ENCODE data around the gene ZNF267.

ZNF267 gene

DNA sequence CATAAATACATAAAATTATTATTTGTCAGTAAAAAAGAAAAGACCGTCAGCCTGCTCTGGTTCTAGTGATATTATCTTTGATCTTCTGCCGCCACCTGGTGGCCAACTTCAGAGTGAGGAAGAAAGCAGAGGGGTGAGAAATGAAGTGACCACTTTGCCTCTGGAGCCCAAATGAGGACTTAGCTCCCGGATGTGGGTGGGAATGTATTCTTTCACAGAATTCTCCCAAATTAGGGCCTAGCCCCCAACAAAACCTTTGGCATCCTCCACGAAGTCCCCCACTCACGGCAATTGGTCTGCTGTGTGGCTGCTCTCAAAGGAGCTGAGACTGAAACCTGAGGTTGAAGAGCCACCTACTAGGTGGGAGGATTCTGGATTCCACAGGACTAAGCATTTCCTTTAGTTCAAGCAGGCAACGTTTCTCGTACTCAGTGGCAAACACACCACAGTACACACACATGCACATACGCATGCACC lies 4.9 kb upstream of the ZNF267 start:
- Histone ChIP-seq H3K9ac (ENCODE audit: low read depth in 1 of 2, low read length in 2 of 2) (no peak overlapping the region), H3K4me1 (ENCODE audit: control insufficient read depth in 1 of 2, insufficient read depth in 2 of 2, low read length in 2 of 2) (peaks cover 9 to 10% of the 10 kb centered on the region in 2 donors), H3K9me3 (ENCODE audit: control insufficient read depth in 1 of 2, low read length in 2 of 2) (no peaks in the 10 kb centered on the region), H3K36me3 (ENCODE audit: control insufficient read depth in 1 of 2, insufficient read depth in 2 of 2, low read length in 2 of 2) (no peaks in the 10 kb centered on the region), H3K4me3 (ENCODE audit: low read depth in 1 of 2, low read length in 2 of 2) (peak overlapping the region in 1 of 2 donors; percentile 11), H3K27ac (ENCODE audit: low read depth, low read length) (no peak overlapping the region), H3K27me3 (ENCODE audit: control insufficient read depth in 1 of 2, insufficient read depth in 2 of 2, low read length in 2 of 2) (no peaks in the 10 kb centered on the region)

DNA sequence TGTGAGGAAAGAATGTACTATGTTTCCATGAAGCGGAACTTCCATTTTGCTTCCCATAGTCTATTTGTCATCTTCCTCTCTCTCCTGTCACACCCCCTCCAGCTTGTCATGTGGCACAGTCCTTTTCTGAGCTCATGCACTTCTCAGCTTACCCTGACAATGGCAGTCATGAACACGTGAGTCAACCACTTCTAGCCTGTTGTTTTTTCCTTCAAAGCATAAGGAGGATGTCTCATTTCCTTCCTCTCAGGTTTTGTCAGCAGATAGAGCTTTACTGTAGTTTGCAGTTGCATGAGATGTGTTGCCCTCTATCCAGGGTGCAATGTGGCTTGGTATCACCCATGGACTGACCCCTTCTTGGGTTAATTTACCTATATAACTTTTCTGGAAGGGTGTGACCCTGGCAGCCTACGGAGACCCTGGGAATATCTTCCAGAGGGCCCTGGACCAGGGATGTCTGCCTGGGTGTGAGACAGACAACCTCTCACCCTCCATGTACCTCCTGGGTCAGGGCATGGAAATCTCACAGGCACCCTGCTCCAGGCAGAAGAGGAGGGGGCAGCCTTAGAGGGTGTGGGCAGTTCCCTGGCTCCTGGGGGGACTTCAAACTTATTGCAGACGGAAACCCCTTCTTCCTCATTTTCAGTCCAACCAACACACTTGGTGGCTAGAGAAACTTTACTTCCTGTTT lies 4.0 kb upstream of the ZNF267 start:
- Histone ChIP-seq H3K9me3 (ENCODE audit: control insufficient read depth in 1 of 2, low read length in 2 of 2) (no peaks in the 10 kb centered on the region), H3K9ac (ENCODE audit: low read depth in 1 of 2, low read length in 2 of 2) (no peak overlapping the region), H3K36me3 (ENCODE audit: control insufficient read depth in 1 of 2, insufficient read depth in 2 of 2, low read length in 2 of 2) (no peaks in the 10 kb centered on the region), H3K27ac (ENCODE audit: low read depth, low read length) (peak overlapping the region; percentile 48), H3K27me3 (ENCODE audit: control insufficient read depth in 1 of 2, insufficient read depth in 2 of 2, low read length in 2 of 2) (no peaks in the 10 kb centered on the region), H3K4me1 (ENCODE audit: control insufficient read depth in 1 of 2, insufficient read depth in 2 of 2, low read length in 2 of 2) (peaks cover 9 to 11% of the 10 kb centered on the region in 2 donors), H3K4me3 (ENCODE audit: low read depth in 1 of 2, low read length in 2 of 2) (no peak overlapping the region)

DNA sequence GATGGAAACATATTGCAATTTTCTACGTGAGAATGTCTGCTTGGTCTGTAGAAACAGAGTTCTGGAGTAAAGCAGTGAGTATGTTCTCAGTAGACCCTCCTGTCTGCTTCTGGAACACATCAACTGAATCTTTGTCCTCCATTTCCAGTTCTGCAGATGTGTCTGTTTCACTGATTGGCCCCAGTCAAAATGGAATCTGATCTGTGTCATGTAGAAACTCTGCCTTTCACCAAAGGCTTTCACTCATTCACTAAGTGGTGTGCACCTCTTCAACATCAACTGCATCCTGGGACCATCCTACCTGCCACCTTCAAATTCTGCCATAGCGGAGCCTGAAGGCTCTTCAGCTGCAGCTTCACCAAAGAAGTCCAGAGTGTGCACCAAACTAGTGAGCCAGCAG lies 2.8 kb upstream of the ZNF267 start:
- no peaks in the 10 kb centered on the region for H3K27me3 ChIP-seq (ENCODE audit: control insufficient read depth in 1 of 2, insufficient read depth in 2 of 2, low read length in 2 of 2)
- peaks cover 18 to 23% of the 10 kb centered on the region in 2 donors for H3K4me1 ChIP-seq (ENCODE audit: control insufficient read depth in 1 of 2, insufficient read depth in 2 of 2, low read length in 2 of 2)
- H3K9me3 ChIP-seq (ENCODE audit: control insufficient read depth in 1 of 2, low read length in 2 of 2), result no peaks in the 10 kb centered on the region
- no peak overlapping the region for H3K27ac ChIP-seq (ENCODE audit: low read depth, low read length)
- no peak overlapping the region for H3K4me3 ChIP-seq (ENCODE audit: low read depth in 1 of 2, low read length in 2 of 2)
- no peaks in the 10 kb centered on the region for H3K36me3 ChIP-seq (ENCODE audit: control insufficient read depth in 1 of 2, insufficient read depth in 2 of 2, low read length in 2 of 2)
- no peak overlapping the region for H3K9ac ChIP-seq (ENCODE audit: low read depth in 1 of 2, low read length in 2 of 2)

- Histone ChIP-seq H3K9ac (ENCODE audit: low read depth in 1 of 2, low read length in 2 of 2) (no peak overlapping the region), H3K27ac (ENCODE audit: low read depth, low read length) (no peak overlapping the region), H3K27me3 (ENCODE audit: control insufficient read depth in 1 of 2, insufficient read depth in 2 of 2, low read length in 2 of 2) (no peaks in the 10 kb centered on the region), H3K36me3 (ENCODE audit: control insufficient read depth in 1 of 2, insufficient read depth in 2 of 2, low read length in 2 of 2) (no peaks in the 10 kb centered on the region), H3K4me1 (ENCODE audit: control insufficient read depth in 1 of 2, insufficient read depth in 2 of 2, low read length in 2 of 2) (peaks cover 22 to 29% of the 10 kb centered on the region in 2 donors), H3K9me3 (ENCODE audit: control insufficient read depth in 1 of 2, low read length in 2 of 2) (no peaks in the 10 kb centered on the region), H3K4me3 (ENCODE audit: low read depth in 1 of 2, low read length in 2 of 2) (no peak overlapping the region)
These were observed 2.1 kb upstream of the ZNF267 start for GRCh38 chr16:31871510-31871909.

- Histone ChIP-seq H3K9ac (ENCODE audit: low read depth in 1 of 2, low read length in 2 of 2) (no peak overlapping the region), H3K27ac (ENCODE audit: low read depth, low read length) (no peak overlapping the region), H3K9me3 (ENCODE audit: control insufficient read depth in 1 of 2, low read length in 2 of 2) (no peaks in the 10 kb centered on the region), H3K27me3 (ENCODE audit: control insufficient read depth in 1 of 2, insufficient read depth in 2 of 2, low read length in 2 of 2) (no peaks in the 10 kb centered on the region), H3K36me3 (ENCODE audit: control insufficient read depth in 1 of 2, insufficient read depth in 2 of 2, low read length in 2 of 2) (no peaks in the 10 kb centered on the region), H3K4me1 (ENCODE audit: control insufficient read depth in 1 of 2, insufficient read depth in 2 of 2, low read length in 2 of 2) (peaks cover 29 to 35% of the 10 kb centered on the region in 2 donors), H3K4me3 (ENCODE audit: low read depth in 1 of 2, low read length in 2 of 2) (no peak overlapping the region)
These were observed 1.4 kb upstream of the ZNF267 start for GRCh38 chr16:31872201-31872600.

- Histone ChIP-seq H3K36me3 (ENCODE audit: control insufficient read depth in 1 of 2, insufficient read depth in 2 of 2, low read length in 2 of 2) (peaks cover 3 to 10% of the 10 kb centered on the region in 2 donors), H3K9ac (ENCODE audit: low read depth in 1 of 2, low read length in 2 of 2) (peak overlapping the region; percentile 92), H3K4me1 (ENCODE audit: control insufficient read depth in 1 of 2, insufficient read depth in 2 of 2, low read length in 2 of 2) (peaks cover 39 to 45% of the 10 kb centered on the region in 2 donors), H3K4me3 (ENCODE audit: low read depth in 1 of 2, low read length in 2 of 2) (peak overlapping the region; percentile 83 to 93), H3K9me3 (ENCODE audit: control insufficient read depth in 1 of 2, low read length in 2 of 2) (no peaks in the 10 kb centered on the region), H3K27ac (ENCODE audit: low read depth, low read length) (peak overlapping the region; percentile 93), H3K27me3 (ENCODE audit: control insufficient read depth in 1 of 2, insufficient read depth in 2 of 2, low read length in 2 of 2) (no peaks in the 10 kb centered on the region)
These were observed 932 bp downstream of the ZNF267 start for GRCh38 chr16:31874366-31875111.

DNA sequence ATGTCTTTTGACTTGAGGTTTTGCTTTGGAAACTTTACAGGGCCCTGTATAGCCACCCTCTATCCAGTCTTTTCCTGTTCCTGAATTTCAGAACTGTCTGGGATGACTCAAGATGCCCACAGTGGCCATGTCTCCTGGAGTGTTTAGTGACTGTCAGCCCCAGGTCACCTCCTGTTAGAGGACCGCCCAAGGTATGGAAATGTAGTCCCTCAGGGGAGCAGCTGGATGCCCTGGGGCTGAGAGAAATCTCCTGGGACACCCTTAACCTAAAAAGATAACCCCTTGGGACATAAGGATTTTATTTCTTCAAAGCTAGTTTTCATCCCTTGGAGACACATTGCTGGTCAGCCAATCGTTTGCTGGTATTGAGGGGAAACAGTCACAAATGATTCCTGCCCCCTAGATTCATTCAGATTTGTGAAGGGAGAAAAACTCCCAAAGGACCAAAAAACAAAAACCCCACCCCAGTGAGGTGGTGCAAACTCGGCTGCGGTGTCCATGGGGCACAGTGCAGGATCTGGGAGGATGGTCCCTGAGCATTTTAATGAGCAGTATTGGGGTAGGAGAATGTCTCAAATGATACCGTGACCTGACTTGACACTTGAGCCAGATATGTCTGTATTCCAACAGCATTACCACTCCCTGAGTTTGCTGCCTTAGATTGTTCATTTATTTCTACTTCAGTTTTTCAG lies 1.7 kb downstream of the ZNF267 start:
- H3K9me3 ChIP-seq (ENCODE audit: control insufficient read depth in 1 of 2, low read length in 2 of 2), result no peaks in the 10 kb centered on the region
- H3K36me3 ChIP-seq (ENCODE audit: control insufficient read depth in 1 of 2, insufficient read depth in 2 of 2, low read length in 2 of 2), result peaks cover 5 to 13% of the 10 kb centered on the region in 2 donors
- peak overlapping the region; percentile 43 to 92 for H3K9ac ChIP-seq (ENCODE audit: low read depth in 1 of 2, low read length in 2 of 2)
- H3K4me1 ChIP-seq (ENCODE audit: control insufficient read depth in 1 of 2, insufficient read depth in 2 of 2, low read length in 2 of 2), result peaks cover 40 to 52% of the 10 kb centered on the region in 2 donors
- H3K27ac ChIP-seq (ENCODE audit: low read depth, low read length), result no peak overlapping the region
- no peaks in the 10 kb centered on the region for H3K27me3 ChIP-seq (ENCODE audit: control insufficient read depth in 1 of 2, insufficient read depth in 2 of 2, low read length in 2 of 2)
- H3K4me3 ChIP-seq (ENCODE audit: low read depth in 1 of 2, low read length in 2 of 2), result peak overlapping the region; percentile 83 to 93

DNA sequence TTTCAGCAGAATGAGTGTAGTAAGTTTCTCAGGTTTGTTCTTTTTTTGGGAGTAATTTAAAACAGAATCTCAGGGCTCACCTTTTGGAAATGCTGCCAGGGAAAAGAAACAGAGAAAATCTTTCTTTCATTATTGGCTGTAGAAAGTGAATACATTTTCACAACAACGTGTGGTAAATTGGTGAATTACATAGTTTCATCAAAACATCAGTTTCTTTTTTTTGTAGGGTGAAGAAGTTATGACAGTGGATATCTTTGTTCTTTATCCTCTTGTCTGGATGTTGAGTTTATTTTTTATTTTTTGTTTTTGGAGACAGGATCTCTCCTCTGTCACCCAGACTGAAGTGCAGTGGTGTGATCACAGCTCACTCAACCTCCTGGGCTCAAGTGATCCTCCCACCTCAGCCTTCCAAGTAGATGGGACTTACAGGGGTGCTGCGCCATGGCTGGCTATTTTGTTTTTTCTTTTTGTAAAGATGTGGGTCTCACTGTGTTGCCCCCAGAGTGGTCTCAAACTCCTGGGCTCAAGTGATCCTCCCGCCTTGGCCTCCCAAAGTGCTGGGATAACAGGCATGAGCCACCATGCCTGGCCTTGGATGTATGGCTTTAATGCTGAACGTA lies 2.4 kb downstream of the ZNF267 start:
- Histone ChIP-seq H3K27me3 (ENCODE audit: control insufficient read depth in 1 of 2, insufficient read depth in 2 of 2, low read length in 2 of 2) (no peaks in the 10 kb centered on the region), H3K27ac (ENCODE audit: low read depth, low read length) (no peak overlapping the region), H3K4me3 (ENCODE audit: low read depth in 1 of 2, low read length in 2 of 2) (peak overlapping the region in 1 of 2 donors; percentile 31), H3K36me3 (ENCODE audit: control insufficient read depth in 1 of 2, insufficient read depth in 2 of 2, low read length in 2 of 2) (peaks cover 7 to 18% of the 10 kb centered on the region in 2 donors), H3K9me3 (ENCODE audit: control insufficient read depth in 1 of 2, low read length in 2 of 2) (peaks cover 0 to 2% of the 10 kb centered on the region in 2 donors), H3K9ac (ENCODE audit: low read depth in 1 of 2, low read length in 2 of 2) (peak overlapping the region in 1 of 2 donors; percentile 92), H3K4me1 (ENCODE audit: control insufficient read depth in 1 of 2, insufficient read depth in 2 of 2, low read length in 2 of 2) (peaks cover 46 to 58% of the 10 kb centered on the region in 2 donors)

- no peaks in the 10 kb centered on the region for H3K27me3 ChIP-seq (ENCODE audit: control insufficient read depth in 1 of 2, insufficient read depth in 2 of 2, low read length in 2 of 2)
- H3K4me1 ChIP-seq (ENCODE audit: control insufficient read depth in 1 of 2, insufficient read depth in 2 of 2, low read length in 2 of 2), result peaks cover 46 to 58% of the 10 kb centered on the region in 2 donors
- H3K27ac ChIP-seq (ENCODE audit: low read depth, low read length), result peak overlapping the region; percentile 28
- H3K4me3 ChIP-seq (ENCODE audit: low read depth in 1 of 2, low read length in 2 of 2), result peak overlapping the region; percentile 17 to 31
- H3K9me3 ChIP-seq (ENCODE audit: control insufficient read depth in 1 of 2, low read length in 2 of 2), result peaks cover 0 to 2% of the 10 kb centered on the region in 2 donors
- H3K9ac ChIP-seq (ENCODE audit: low read depth in 1 of 2, low read length in 2 of 2), result peak overlapping the region; percentile 15 to 35
- peaks cover 14 to 24% of the 10 kb centered on the region in 2 donors for H3K36me3 ChIP-seq (ENCODE audit: control insufficient read depth in 1 of 2, insufficient read depth in 2 of 2, low read length in 2 of 2)
These were observed 3.6 kb downstream of the ZNF267 start for GRCh38 chr16:31876951-31877828.
